Colonic mucosa (tissue), 4 donors: ENCODE results near the gene SAMD4A. TPM values are rescaled to one million over a fixed set of nuclear protein-coding genes. Genes with fewer than 3 reads are reported as not detected.

Experiments
- DNase-seq: peaks from one replicate; pipeline ENCODE4 v3.0.0-alpha.2; 2020
- H3K27ac ChIP-seq: fragments of 200-600 bp; one replicate; pipeline ENCODE4 v1.8.0; 2021
- H3K27me3 ChIP-seq: fragments of 200-600 bp; one replicate; pipeline ENCODE4 v1.8.0; 2021
- H3K36me3 ChIP-seq: fragments of 200-600 bp; one replicate; pipeline ENCODE4 v1.8.0; 2021
- H3K4me1 ChIP-seq: fragments of 200-600 bp; one replicate; pipeline ENCODE4 v1.8.0; 2021; ENCODE audit warnings: mild to moderate bottlenecking
- H3K4me3 ChIP-seq: fragments of 200-600 bp; one replicate; pipeline ENCODE4 v1.8.0; 2021
- H3K9ac ChIP-seq, 2 donors: one replicate each; pipeline ENCODE4 v1.7.0; 2013; ENCODE audit warnings: control low read depth in 2 of 2, low read depth in 2 of 2, low read length in 2 of 2
- H3K9me3 ChIP-seq: fragments of 200-600 bp; one replicate; pipeline ENCODE4 v1.8.0; 2021
- CTCF ChIP-seq: fragments of 200-600 bp; IDR thresholded peaks from one replicate; pipeline ENCODE4 v1.8.0; 2022; ENCODE audit warnings: antibody characterized with exemption, mild to moderate bottlenecking
- intact Hi-C: fragments of 100-400 bp; cut with DNase I; formaldehyde crosslinking; loops from one replicate; pipeline ENCODE4 v1.14.1; 2022
- total RNA-seq, 2 donors: library from RNA; stranded (reverse); fragmentation: NEBNext Ultra II Directional in 1 of 2; extraction: Animal tissue kit (Norgen Biotek cat#: 25700) in 1 of 2; gene quantifications; one replicate each; pipeline ENCODE4 v1.2.1, GENCODE V29; 2021
- donor health status: healthy.
- donor health status: DM: no; HTN: no; CAD: no.
- donor health status: DM: no; HTN: no; CAD: no.

SAMD4A gene
- total RNA-seq, 2 donors from 2014 or later: 5.6 to 31.3 TPM

GRCh38 chr14:54562334-54562733 lies 4.6 kb upstream of the SAMD4A start:
- no peak overlapping the region for H3K27ac ChIP-seq
- no peak overlapping the region for H3K9ac ChIP-seq
- H3K9me3 ChIP-seq: no peaks in the 10 kb centered on the region
- H3K4me1 ChIP-seq: peaks cover 5% of the 10 kb centered on the region
- no peak for TF ChIP-seq CTCF
- DNase-seq: no peak
- intact Hi-C loops: loop anchor here (5.0 to 10.0 kb wide), 3 partner anchors 130 to 342 kb away; partner anchors contain the start of gene GCH1
- no peaks in the 10 kb centered on the region for H3K27me3 ChIP-seq
- H3K4me3 ChIP-seq: no peak overlapping the region
- H3K36me3 ChIP-seq: no peaks in the 10 kb centered on the region

- Histone ChIP-seq H3K36me3 (no peaks in the 10 kb centered on the region), H3K4me1 (peaks cover 5% of the 10 kb centered on the region), H3K27ac (peak overlapping the region; percentile 99), H3K9me3 (no peaks in the 10 kb centered on the region), H3K9ac (peak overlapping the region in 1 of 2 donors; percentile 94), H3K27me3 (no peaks in the 10 kb centered on the region), H3K4me3 (peak overlapping the region; percentile 60)
- no peak for DNase-seq
- intact Hi-C loops: loop anchor here (2.0 to 10.0 kb wide), 4 partner anchors 128 to 341 kb away; partner anchors contain the start of gene GCH1
- peak; percentile 91 for TF ChIP-seq CTCF
Measured at GRCh38 chr14:54564071-54564867, 2.7 kb upstream of the SAMD4A start.

- H3K27ac ChIP-seq: peak overlapping the region; percentile 99
- no peak for TF ChIP-seq CTCF
- intact Hi-C loops: loop anchor here (2.0 to 10.0 kb wide), 4 partner anchors 127 to 340 kb away; partner anchors contain the start of gene GCH1
- no peaks in the 10 kb centered on the region for H3K36me3 ChIP-seq
- peak; percentile 89 for DNase-seq
- peaks cover 5% of the 10 kb centered on the region for H3K4me1 ChIP-seq
- H3K9me3 ChIP-seq: no peaks in the 10 kb centered on the region
- H3K4me3 ChIP-seq: peak overlapping the region; percentile 60
- H3K9ac ChIP-seq: peak overlapping the region; percentile 94 to 98
- H3K27me3 ChIP-seq: no peaks in the 10 kb centered on the region
Measured at GRCh38 chr14:54564868-54565784, 1.8 kb upstream of the SAMD4A start.

GRCh38 chr14:54565785-54566409 lies 1.0 kb upstream of the SAMD4A start:
- no peak for TF ChIP-seq CTCF
- no peaks in the 10 kb centered on the region for H3K36me3 ChIP-seq
- peak overlapping the region; percentile 60 for H3K4me3 ChIP-seq
- H3K9ac ChIP-seq: peak overlapping the region; percentile 94 to 98
- no peaks in the 10 kb centered on the region for H3K9me3 ChIP-seq
- intact Hi-C loops: loop anchor here (2.0 to 10.0 kb wide), 3 partner anchors 207 to 339 kb away; partner anchors contain the start of gene GCH1
- peak; percentile 92 for DNase-seq
- H3K27ac ChIP-seq: peak overlapping the region; percentile 99
- H3K27me3 ChIP-seq: no peaks in the 10 kb centered on the region
- H3K4me1 ChIP-seq: peaks cover 5% of the 10 kb centered on the region

- Histone ChIP-seq H3K36me3 (no peaks in the 10 kb centered on the region), H3K27ac (peak overlapping the region; percentile 99), H3K9me3 (no peaks in the 10 kb centered on the region), H3K4me1 (peaks cover 5% of the 10 kb centered on the region), H3K9ac (peak overlapping the region; percentile 69 to 98), H3K27me3 (no peaks in the 10 kb centered on the region), H3K4me3 (peak overlapping the region; percentile 60)
- intact Hi-C loops: loop anchor here (10.0 kb wide), 2 partner anchors 238 to 338 kb away; partner anchors contain the start of gene GCH1
- DNase-seq: peak; percentile 56
- no peak for TF ChIP-seq CTCF
Measured at GRCh38 chr14:54567224-54567638, 303 bp downstream of the SAMD4A start.
